ENCODE measurements around the gene STAT1. TPM values are rescaled to one million over a fixed set of nuclear protein-coding genes. Genes with fewer than 3 reads are reported as not detected.
"Not testable (repeated sequence)": the region's sequence is repeated elsewhere in the genome, so short reads cannot be mapped to it uniquely, and the experiment has no call there.

Gene STAT1
- total RNA-seq, 2 donors from 2014 or later: 57.9 to 88.4 TPM

GRCh38 chr2:190972213-190972612, 41.8 kb downstream of the STAT1 start:
- no peak for DNase-seq (ENCODE audit: low spot score)
- intact Hi-C loops (cut with DNase I): no loop called here

DNA sequence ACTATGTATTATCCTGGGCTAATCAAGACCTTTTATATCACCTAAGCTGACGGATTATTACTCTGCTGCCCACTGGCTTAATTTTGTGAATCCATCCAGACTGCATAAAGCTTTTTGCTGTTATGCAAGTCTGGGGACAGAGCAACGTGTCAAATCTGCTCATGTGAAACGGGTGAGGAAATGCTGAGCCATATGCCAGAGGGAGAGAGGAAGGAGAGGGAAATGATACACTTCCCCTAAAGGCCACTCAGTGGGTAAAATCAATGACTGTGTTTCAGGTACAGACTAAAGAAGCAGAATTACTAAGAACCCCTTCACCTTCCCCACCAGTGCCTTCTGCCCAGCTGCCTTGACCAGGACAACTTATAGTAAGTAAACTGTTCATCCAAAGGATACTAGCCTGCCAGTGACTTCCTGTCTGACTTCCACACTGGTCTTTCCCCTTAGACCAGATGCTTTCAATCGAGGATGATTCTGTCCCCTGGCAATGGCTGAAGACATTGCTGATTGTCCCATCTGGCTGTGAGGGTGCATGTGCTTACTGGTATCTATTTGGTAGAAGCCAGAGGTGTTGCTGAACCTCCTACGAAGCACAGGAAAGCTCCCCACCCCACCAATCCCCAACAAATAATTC, 43.0 kb downstream of the STAT1 start:
- intact Hi-C loops (cut with DNase I): no loop called here
- no peak for DNase-seq (ENCODE audit: low spot score)

DNA sequence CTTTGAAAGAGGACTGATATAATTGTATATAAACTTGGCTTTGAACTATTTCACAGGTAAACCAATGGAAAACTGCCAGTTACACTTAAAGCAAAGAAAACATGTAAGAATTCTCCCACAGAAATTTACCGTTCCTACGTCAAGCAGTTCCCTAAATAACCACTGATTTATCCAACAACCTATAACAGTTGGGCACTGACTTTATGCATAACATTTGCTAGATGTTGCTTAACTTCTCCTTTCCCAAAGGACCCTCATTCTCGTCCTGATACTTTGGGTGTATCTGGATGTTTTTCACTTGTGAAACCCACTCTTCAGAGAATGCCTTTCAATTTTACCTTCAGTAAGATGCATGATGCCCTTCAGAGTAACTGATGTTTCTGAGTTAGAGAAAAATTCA, 43.8 kb downstream of the STAT1 start:
- intact Hi-C loops (cut with DNase I): no loop called here
- no peak for DNase-seq (ENCODE audit: low spot score)

DNA sequence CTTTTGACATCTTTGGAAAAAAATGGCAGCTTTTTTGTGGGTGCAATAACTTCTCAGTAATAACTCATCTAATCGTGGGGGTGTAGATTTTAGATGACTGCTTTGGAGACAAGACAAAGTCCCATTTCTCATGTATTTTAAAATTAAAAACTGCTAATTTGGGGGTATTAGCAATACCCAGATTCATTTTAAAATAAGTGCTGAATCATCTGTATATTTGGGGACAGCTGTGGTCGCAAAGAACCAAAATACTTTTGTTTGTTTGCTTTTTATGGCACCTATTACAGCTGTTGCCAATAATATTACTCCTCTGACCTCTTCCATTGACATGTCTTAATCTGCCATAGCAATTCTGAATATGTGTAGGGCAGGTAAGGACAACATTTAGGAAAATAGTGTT, 45.4 kb downstream of the STAT1 start:
- intact Hi-C loops (cut with DNase I): no loop called here
- no peak for DNase-seq (ENCODE audit: low spot score)

- DNase-seq (ENCODE audit: low spot score): no peak
- intact Hi-C loops (cut with DNase I): loop anchor here in 1 of 2 donors (1.0 kb wide), 1 partner anchor 22 kb away; no protein-coding TSS in a partner anchor
Measured at GRCh38 chr2:190965580-190966222, 48.3 kb downstream of the STAT1 start.

GRCh38 chr2:190964170-190964795, 49.7 kb downstream of the STAT1 start:
- intact Hi-C loops (cut with DNase I): no loop called here
- DNase-seq (ENCODE audit: low spot score): no peak

DNA sequence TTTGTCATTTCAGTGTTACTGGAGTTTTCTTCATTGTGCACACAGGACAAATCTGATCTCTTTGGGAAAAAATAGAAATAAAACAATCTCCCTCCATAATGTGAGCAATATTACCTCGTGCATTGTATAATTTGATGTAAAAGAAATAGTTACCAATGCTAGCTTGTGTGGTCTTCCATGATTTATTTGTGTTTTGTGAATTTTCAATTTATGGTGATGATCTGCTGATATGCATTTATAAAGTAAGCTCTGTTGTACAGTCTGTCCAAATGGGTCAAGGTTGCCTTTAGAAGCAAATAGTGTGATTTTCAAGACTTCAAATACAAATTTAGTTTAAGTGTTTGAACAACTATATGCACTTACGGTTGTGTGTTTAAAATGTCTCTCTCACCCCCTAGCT, 50.9 kb downstream of the STAT1 start:
- intact Hi-C loops (cut with DNase I): no loop called here
- no peak for DNase-seq (ENCODE audit: low spot score)

GRCh38 chr2:190961918-190962487, 52.0 kb downstream of the STAT1 start:
- intact Hi-C loops (cut with DNase I): loop anchor here in 1 of 2 donors (2.0 kb wide), 1 partner anchor 47 kb away; no protein-coding TSS in a partner anchor
- DNase-seq (ENCODE audit: low spot score): no peak

DNA sequence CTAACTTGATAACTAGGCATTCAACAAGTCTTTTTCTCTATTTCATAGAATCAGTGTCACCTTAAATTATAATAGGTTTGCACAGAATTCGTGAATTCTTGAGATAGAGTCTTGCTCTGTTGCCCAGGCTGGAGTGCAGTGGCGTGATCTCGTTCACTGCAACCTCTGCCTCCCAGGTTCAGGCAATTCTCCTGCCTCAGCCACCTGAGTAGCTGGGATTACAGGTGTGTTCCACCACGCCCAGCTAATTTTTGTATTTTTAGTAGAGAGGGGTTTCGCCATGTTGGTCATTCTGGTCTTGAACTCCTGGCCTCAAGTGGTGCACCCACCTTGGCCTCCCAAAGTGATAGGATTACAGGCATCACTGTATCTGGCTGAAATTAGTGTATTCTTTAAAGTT, 52.9 kb downstream of the STAT1 start:
- intact Hi-C loops (cut with DNase I): loop anchor here in 1 of 2 donors (2.0 kb wide), 1 partner anchor 48 kb away; no protein-coding TSS in a partner anchor

DNA sequence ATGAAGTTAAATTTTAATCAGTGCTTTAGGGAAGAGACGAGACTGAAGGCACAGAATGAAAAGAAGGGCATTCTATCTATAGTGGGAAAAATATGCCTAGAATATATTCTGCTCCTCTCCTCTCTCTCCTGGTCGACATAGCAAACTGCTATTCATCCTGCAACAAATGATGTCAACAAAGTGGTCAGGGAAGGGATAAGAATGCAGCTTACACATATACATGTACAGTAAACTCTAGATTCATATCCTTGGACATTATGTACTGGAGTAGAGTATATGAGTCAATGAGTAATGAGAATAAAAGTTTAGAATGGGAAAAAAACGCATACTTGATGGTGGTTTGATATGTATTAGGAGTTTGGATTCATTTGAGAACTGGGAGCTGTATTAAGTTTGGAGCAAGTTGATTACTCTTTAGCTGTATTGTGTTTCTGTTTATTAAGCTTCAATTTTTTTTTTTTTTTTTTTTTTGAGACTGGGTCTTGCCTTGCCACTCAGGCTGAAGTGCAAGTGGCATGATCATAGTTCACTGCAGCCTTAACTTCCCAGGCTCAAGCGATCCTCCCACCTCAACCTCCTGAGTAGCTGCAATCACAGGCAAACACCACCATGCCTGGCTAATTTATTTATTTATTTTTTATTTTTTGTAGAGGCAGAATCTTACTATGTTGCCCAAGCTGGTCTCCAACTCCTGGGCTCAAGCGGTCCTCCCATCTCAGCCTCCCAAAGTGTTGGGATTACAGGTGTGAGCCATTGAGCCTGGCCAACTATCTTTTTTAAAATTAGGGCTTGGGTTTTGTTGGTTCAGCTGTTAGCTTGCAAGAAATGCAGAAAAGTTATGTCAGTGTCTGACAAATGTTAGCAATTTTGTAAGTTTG, 53.8 kb downstream of the STAT1 start:
- DNase-seq (ENCODE audit: low spot score): no peak
- intact Hi-C loops (cut with DNase I): loop anchor here in 1 of 2 donors (2.0 kb wide), 1 partner anchor 49 kb away; no protein-coding TSS in a partner anchor

More for the DNA sequence above, 52.9 kb downstream of the STAT1 start:
- not testable (repeated sequence) for DNase-seq (ENCODE audit: low spot score)

- DNase-seq (ENCODE audit: low spot score): no peak
- intact Hi-C loops (cut with DNase I): no loop called here
Measured at GRCh38 chr2:190953257-190953656, 60.7 kb downstream of the STAT1 start.

- intact Hi-C loops (cut with DNase I): no loop called here
- DNase-seq (ENCODE audit: low spot score): no peak
Measured at GRCh38 chr2:190950566-190950991, 63.4 kb downstream of the STAT1 start.

GRCh38 chr2:190948671-190949070, 65.3 kb downstream of the STAT1 start:
- peak; percentile 56 for DNase-seq (ENCODE audit: low spot score)
- intact Hi-C loops (cut with DNase I): no loop called here

DNA sequence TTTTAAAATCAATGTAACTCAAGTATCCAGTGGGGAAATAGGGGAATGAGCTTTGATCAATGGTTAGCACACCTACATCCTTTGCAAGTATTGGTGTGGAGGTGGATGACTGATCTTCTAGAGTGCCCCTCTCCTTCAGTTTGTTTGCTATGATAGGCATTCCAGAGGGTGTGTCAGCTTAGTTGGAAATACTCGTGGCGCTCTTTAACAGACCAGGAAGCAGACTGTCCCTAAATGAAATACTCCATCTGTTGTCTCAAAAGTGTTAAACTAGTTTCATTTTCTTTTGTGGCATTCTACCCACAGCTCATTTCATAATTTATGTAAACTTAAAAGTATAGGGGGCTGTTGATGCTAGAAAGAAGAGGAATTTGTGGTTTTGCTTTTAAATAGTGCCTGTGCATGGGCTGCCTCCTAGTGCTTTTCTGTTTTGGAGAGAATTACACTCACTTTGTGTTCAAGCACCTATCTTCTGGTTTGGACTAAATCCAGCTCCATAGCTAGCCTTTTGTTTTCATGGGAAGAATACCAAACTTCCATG, 66.2 kb downstream of the STAT1 start:
- DNase-seq (ENCODE audit: low spot score): no peak
- intact Hi-C loops (cut with DNase I): no loop called here

- no peak for DNase-seq (ENCODE audit: low spot score)
- intact Hi-C loops (cut with DNase I): no loop called here
Measured at GRCh38 chr2:190947141-190947540, 66.8 kb downstream of the STAT1 start.

- intact Hi-C loops (cut with DNase I): no loop called here
- DNase-seq (ENCODE audit: low spot score): no peak
Measured at GRCh38 chr2:190943706-190944105, 70.3 kb downstream of the STAT1 start.

- intact Hi-C loops (cut with DNase I): no loop called here
Measured at GRCh38 chr2:190942697-190943096, 71.3 kb downstream of the STAT1 start.

DNA sequence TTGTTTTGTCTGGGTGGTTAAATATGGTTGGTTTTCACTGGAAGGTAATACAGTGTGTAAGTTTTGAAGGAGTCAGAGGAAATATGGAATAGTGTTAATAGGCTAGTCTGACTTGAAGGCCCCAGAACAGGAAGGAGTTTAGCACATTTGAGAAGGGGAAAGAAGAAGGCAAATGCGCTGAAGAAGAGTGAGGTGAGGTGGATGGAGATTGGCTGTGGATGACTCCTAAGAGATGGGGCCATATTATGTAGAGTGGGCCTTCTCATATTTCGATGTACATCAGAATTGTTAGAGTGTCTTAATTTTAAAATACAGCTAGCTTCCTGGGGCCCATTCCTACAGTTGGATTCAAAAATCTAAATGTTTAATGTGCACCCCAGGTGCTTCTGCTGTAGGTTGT, 72.4 kb downstream of the STAT1 start:
- intact Hi-C loops (cut with DNase I): no loop called here
- no peak for DNase-seq (ENCODE audit: low spot score)

More at GRCh38 chr2:190942697-190943096, 71.3 kb downstream of the STAT1 start:
- no peak for DNase-seq (ENCODE audit: low spot score)

GRCh38 chr2:190940454-190940853, 73.5 kb downstream of the STAT1 start:
- no peak for DNase-seq (ENCODE audit: low spot score)
- intact Hi-C loops (cut with DNase I): no loop called here

Measured in posterior vena cava (tissue), 2 donors.